ENCODE data around the gene PLXNC1.

PLXNC1 gene

DNA sequence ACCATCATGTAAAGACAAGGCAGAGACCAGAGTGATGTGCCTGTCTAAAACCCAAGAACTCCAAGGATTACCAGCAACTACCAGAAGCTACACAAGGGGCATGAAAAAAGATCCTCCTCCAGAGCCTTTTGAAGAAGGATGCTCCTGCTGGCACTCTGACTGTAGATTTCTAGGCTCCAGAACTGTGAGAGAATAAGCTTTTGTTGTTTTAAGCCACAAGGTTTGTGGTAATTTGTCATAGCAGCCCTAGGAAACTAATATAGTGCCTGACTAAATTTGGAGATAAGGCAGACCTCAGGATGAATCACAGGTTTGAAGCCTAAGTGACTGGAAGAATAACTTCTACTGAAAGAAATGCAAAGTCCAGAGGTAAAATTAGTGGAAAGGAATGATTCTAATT lies 178.3 kb downstream of the PLXNC1 start:
- Mint-ChIP-seq H3K27ac (no peak overlapping the region), H3K4me3 (no peak overlapping the region), H3K4me1 (ENCODE audit: low read depth) (peaks cover 2% of the 10 kb centered on the region), H3K27me3 (no peaks in the 10 kb centered on the region), H3K36me3 (peaks cover 50% of the 10 kb centered on the region), H3K9me3 (ENCODE audit: low read depth) (peaks cover 3% of the 10 kb centered on the region)

DNA sequence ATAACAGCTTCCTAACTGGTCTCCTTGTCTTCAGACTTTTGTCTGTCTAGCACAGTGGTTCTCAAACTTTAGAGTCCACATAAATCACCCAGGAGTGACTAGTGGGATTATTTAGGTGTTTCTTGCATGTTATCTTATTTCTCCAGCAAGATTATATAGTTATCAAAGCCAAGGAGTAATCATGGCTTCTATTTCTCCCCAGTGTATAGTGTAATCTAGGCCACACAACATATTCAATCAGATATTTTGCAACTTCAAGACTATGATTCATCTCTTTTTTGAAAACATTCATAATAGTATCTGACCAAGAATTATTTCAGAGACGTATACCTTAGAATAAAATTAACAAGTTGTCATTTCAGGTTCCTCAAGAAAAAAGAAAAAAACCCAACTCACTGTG lies 179.4 kb downstream of the PLXNC1 start:
- Mint-ChIP-seq H3K27ac (no peak overlapping the region), H3K4me1 (ENCODE audit: low read depth) (peaks cover 2% of the 10 kb centered on the region), H3K36me3 (peaks cover 51% of the 10 kb centered on the region), H3K9me3 (ENCODE audit: low read depth) (peaks cover 3% of the 10 kb centered on the region), H3K4me3 (no peak overlapping the region), H3K27me3 (no peaks in the 10 kb centered on the region)

DNA sequence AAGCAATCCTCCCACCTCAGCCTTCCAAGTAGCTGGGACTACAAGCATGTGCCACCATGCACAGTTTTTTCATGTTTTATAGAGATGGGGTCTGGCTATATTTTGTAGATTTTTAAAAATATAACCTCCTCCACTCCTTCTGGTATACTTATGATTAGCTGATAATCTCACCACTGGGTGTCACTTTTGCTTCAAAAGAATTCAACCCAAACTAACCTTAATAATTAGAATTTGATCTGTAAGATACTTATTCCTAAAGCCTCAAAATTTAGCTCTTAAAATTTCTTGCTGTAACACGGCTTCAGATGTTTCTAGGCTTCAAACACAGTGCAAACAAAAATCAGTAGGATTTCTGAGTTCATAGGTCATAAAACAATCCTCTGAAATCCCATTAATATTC lies 181.0 kb downstream of the PLXNC1 start:
- no peak overlapping the region for H3K4me3 Mint-ChIP-seq
- H3K9me3 Mint-ChIP-seq (ENCODE audit: low read depth), result no peaks in the 10 kb centered on the region
- no peaks in the 10 kb centered on the region for H3K27me3 Mint-ChIP-seq
- no peak overlapping the region for H3K27ac Mint-ChIP-seq
- peaks cover 47% of the 10 kb centered on the region for H3K36me3 Mint-ChIP-seq
- H3K4me1 Mint-ChIP-seq (ENCODE audit: low read depth), result peaks cover 2% of the 10 kb centered on the region

DNA sequence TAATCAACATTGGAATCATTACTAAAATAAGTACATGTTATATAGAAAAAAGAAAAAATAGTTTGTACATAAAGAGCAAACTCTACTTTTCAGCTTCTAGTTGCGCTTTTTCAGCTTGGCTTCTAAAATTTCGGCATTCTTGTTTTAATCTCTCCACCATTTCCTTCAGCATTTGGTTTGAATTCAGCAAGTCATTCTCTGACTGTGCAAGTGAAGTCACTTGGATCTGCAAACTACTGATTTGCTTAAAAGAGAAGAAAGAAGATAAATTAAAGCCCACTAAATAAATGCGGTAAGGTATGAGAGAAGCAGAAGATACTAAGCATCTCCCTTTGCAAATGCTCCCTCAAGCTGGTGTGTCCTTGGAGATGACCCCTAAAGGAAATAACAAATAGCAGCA lies 185.0 kb downstream of the PLXNC1 start:
- no peaks in the 10 kb centered on the region for H3K9me3 Mint-ChIP-seq (ENCODE audit: low read depth)
- H3K4me1 Mint-ChIP-seq (ENCODE audit: low read depth), result no peaks in the 10 kb centered on the region
- no peaks in the 10 kb centered on the region for H3K27me3 Mint-ChIP-seq
- no peak overlapping the region for H3K27ac Mint-ChIP-seq
- no peak overlapping the region for H3K4me3 Mint-ChIP-seq
- H3K36me3 Mint-ChIP-seq, result peaks cover 42% of the 10 kb centered on the region

DNA sequence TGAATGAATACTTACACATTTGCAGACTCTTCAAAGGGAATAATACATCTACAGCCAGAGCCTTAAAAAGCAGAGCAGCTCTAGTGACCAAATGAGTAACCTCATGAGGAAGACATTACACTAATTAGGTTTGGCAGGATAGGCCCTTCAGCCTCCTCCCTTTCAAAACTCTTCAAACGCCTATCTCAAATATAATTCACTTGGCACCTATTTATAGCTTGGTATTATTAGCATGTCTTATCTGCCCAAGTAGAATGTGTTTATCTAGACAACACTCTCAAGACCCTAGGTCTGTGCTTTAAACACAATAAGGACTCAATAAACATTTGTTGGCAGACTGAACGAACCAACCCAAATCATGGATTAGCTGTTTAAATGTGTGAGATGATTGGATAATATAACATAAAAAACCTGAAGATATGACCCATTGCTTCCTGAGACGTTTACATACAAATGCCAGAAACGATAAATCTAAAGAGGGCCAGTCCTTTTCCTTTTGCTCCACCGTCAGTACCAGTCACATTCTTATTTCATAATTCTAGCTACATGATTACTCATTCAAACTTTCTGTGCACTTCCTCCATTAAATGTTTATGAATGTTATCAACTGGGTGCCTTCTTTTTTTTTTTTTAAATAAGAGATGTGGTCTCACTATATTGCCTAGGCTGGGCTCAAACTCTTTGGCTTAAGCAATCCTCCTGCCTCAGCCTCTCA lies 188.0 kb downstream of the PLXNC1 start:
- H3K27ac Mint-ChIP-seq, result no peak overlapping the region
- peaks cover 37% of the 10 kb centered on the region for H3K36me3 Mint-ChIP-seq
- no peak overlapping the region for H3K4me3 Mint-ChIP-seq
- H3K4me1 Mint-ChIP-seq (ENCODE audit: low read depth), result no peaks in the 10 kb centered on the region
- no peaks in the 10 kb centered on the region for H3K27me3 Mint-ChIP-seq
- H3K9me3 Mint-ChIP-seq (ENCODE audit: low read depth), result no peaks in the 10 kb centered on the region

DNA sequence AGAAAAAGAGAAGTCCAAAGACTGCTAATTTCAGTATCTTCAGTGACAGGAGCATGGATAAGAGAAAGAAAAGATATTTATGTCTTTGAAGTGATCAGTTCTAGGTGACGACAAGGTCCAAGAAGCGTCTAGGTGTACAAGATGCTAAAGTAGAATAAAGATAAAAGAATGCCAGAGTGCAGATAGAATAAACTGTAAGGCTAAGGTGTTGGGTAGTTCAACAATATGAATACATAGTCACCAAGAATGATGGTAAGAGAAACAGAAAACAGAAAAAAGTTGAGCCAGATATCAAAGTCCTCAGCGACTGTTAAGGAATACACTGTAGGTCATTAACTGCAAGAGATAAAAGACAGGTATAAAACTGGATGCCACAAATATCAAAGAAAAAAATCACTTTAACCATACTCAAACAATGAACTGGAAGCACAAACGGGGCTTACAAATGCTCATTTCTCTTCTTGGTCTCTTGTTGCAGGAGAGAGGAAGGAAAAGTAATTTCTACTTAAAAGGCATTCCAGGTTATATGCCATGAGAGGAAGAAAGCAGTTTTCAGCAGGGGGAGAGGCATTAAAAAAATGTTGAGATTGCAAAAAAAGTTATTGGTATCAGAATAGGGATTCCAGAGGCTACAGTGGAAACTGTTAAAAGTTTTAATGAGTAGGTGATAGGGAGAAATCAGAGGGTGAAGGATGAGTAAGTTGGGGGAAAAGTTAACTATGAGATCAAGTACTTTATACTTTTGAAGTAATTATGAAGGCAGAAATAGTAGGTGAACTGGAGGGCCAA lies 189.8 kb downstream of the PLXNC1 start:
- Mint-ChIP-seq H3K4me1 (ENCODE audit: low read depth) (no peaks in the 10 kb centered on the region), H3K27me3 (no peaks in the 10 kb centered on the region), H3K9me3 (ENCODE audit: low read depth) (no peaks in the 10 kb centered on the region), H3K36me3 (peaks cover 39% of the 10 kb centered on the region), H3K27ac (no peak overlapping the region), H3K4me3 (no peak overlapping the region)

DNA sequence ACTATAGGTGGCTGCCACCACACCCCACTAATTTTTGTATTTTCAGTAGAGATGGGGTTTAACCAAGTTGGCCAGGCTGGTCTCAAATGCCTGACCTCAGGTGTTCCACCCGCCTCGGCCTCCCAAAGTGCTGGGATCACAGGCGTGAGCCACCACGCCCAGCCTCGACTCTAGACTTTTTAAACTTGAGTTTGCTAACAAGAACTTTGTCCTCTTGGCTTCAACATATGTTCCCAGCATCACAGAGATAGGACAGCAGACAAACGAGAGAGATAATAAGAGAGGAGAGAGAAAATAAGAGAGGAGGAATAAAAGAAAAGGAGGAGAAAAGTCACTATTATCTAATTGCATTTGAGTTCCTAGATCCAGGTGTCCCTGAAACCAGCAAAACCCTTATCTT lies 192.2 kb downstream of the PLXNC1 start:
- H3K36me3 Mint-ChIP-seq, result peaks cover 42% of the 10 kb centered on the region
- no peaks in the 10 kb centered on the region for H3K4me1 Mint-ChIP-seq (ENCODE audit: low read depth)

DNA sequence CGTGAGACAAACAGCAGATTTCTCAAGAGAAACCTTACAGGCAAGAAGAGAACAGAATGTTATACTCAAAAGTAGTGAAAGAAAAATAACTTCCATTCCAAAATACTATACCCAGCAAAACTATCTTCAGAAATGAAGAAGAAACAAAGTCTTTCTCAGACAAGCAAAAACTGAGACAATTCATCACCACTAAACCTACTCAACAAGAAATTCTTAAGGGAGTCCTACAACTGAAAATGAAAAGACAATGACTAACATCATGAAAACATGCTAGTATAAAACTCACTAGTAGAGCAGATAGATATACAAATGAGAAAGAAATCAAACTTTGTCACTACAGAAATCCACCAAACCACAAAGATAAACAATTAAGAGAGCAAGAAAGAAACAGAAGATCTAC lies 204.8 kb downstream of the PLXNC1 start:
- Mint-ChIP-seq H3K27me3 (no peaks in the 10 kb centered on the region), H3K36me3 (peaks cover 75% of the 10 kb centered on the region), H3K27ac (no peak overlapping the region), H3K9me3 (ENCODE audit: low read depth) (peaks cover 34% of the 10 kb centered on the region), H3K4me1 (ENCODE audit: low read depth) (no peaks in the 10 kb centered on the region), H3K4me3 (no peak overlapping the region)

More for the DNA sequence above, 192.2 kb downstream of the PLXNC1 start:
- Mint-ChIP-seq H3K4me3 (no peak overlapping the region), H3K27me3 (no peaks in the 10 kb centered on the region), H3K27ac (no peak overlapping the region), H3K9me3 (ENCODE audit: low read depth) (no peaks in the 10 kb centered on the region)

All from activated naive CD8-positive, alpha-beta T cell (primary cell).